Neural progenitor cell (in vitro differentiated cells): Measurements from ENCODE around the gene BCAS1. TPM values are rescaled to one million over a fixed set of nuclear protein-coding genes. Genes with fewer than 3 reads are reported as not detected.

ENCODE experiments used
- DNase-seq: peaks from one replicate; pipeline ENCODE4 v3.0.0-alpha.2; 2016; ENCODE audit warnings: low spot score
- H2AFZ ChIP-seq: fragments of 200-600 bp; sonication (generic); replicated peaks from 2 replicates; pipeline ENCODE4 v1.6.1; 2016; ENCODE audit warnings: antibody characterized with exemption
- H3F3A ChIP-seq: fragments of 200-600 bp; sonication (generic); 2 replicates; pipeline ENCODE4 v1.6.1; 2016; ENCODE audit warnings: antibody characterized with exemption, low read depth
- H3K27ac ChIP-seq: fragments of 200-600 bp; sonication (generic); 2 replicates; pipeline ENCODE4 v1.5.1; 2016; ENCODE audit warnings: mild to moderate bottlenecking
- H3K27me3 ChIP-seq: fragments of 200-600 bp; sonication (generic); 2 replicates; pipeline ENCODE4 v1.6.1; 2016; ENCODE audit warnings: mild to moderate bottlenecking, moderate library complexity
- H3K36me3 ChIP-seq: fragments of 200-600 bp; sonication (generic); 2 replicates; pipeline ENCODE4 v1.5.1; 2016
- H3K4me1 ChIP-seq: fragments of 200-600 bp; sonication (generic); 2 replicates; pipeline ENCODE4 v1.6.1; 2016; ENCODE audit warnings: mixed run types
- H3K4me2 ChIP-seq: fragments of 200-600 bp; sonication (generic); 2 replicates; pipeline ENCODE4 v1.6.1; 2016
- H3K4me3 ChIP-seq: fragments of 200-600 bp; sonication (generic); 2 replicates; pipeline ENCODE4 v1.5.1; 2016
- H3K79me2 ChIP-seq: fragments of 200-600 bp; sonication (generic); 2 replicates; pipeline ENCODE4 v1.6.1; 2016; ENCODE audit warnings: low read depth
- H3K9ac ChIP-seq: fragments of 200-600 bp; sonication (generic); 2 replicates; pipeline ENCODE4 v1.6.1; 2016
- H3K9me3 ChIP-seq: fragments of 200-600 bp; sonication (generic); 2 replicates; pipeline ENCODE4 v1.5.1; 2016; ENCODE audit warnings: low read depth
- H4K20me1 ChIP-seq: fragments of 200-600 bp; sonication (generic); 2 replicates; pipeline ENCODE4 v1.6.1; 2016; ENCODE audit warnings: low read depth
- H3K27ac Mint-ChIP-seq: 3 replicates; pipeline ENCODE4 v1.8.0; 2021; ENCODE audit warnings: mixed read lengths
- H3K27me3 Mint-ChIP-seq: 2 replicates; pipeline ENCODE4 v1.8.0; 2022; ENCODE audit warnings: low read depth, mild to moderate bottlenecking, inconsistent platforms, moderate library complexity, mixed read lengths; ENCODE audit not compliant: insufficient read depth
- H3K36me3 Mint-ChIP-seq: 3 replicates; pipeline ENCODE4 v1.8.0; 2021; ENCODE audit warnings: mixed read lengths
- H3K4me1 Mint-ChIP-seq: 3 replicates; pipeline ENCODE4 v1.8.0; 2021; ENCODE audit warnings: mixed read lengths
- H3K4me3 Mint-ChIP-seq: 3 replicates; pipeline ENCODE4 v1.8.0; 2021; ENCODE audit warnings: mild to moderate bottlenecking, moderate library complexity, mixed read lengths
- H3K9me3 Mint-ChIP-seq: 3 replicates; pipeline ENCODE4 v1.8.0; 2020; ENCODE audit warnings: mixed read lengths
- EZH2 ChIP-seq: fragments of 200-600 bp; sonication (generic); IDR thresholded peaks from 2 replicates; pipeline ENCODE4 v1.6.1; 2017; ENCODE audit warnings: antibody characterized with exemption, mild to moderate bottlenecking, moderate library complexity
- EZH2phosphoT487 ChIP-seq: fragments of 200-600 bp; sonication (generic); IDR thresholded peaks from 2 replicates; pipeline ENCODE4 v1.6.1; 2017; ENCODE audit warnings: antibody characterized with exemption
- total RNA-seq: library from RNA; depleted of rRNA; stranded (reverse); fragments of >200 nt; gene quantifications from 2 replicates; pipeline ENCODE4 v1.2.3, GENCODE V29; 2015; ENCODE audit warnings: low replicate concordance
- TF ChIP-seq, protein P1 (sequence below): fragments of 200-600 bp; sonication (generic); IDR thresholded peaks from 2 replicates; pipeline ENCODE4 v1.5.1; 2017; ENCODE audit warnings: antibody characterized with exemption, mild to moderate bottlenecking

BCAS1 gene
- total RNA-seq, 1 donor from 2014 or later: not detected

DNA sequence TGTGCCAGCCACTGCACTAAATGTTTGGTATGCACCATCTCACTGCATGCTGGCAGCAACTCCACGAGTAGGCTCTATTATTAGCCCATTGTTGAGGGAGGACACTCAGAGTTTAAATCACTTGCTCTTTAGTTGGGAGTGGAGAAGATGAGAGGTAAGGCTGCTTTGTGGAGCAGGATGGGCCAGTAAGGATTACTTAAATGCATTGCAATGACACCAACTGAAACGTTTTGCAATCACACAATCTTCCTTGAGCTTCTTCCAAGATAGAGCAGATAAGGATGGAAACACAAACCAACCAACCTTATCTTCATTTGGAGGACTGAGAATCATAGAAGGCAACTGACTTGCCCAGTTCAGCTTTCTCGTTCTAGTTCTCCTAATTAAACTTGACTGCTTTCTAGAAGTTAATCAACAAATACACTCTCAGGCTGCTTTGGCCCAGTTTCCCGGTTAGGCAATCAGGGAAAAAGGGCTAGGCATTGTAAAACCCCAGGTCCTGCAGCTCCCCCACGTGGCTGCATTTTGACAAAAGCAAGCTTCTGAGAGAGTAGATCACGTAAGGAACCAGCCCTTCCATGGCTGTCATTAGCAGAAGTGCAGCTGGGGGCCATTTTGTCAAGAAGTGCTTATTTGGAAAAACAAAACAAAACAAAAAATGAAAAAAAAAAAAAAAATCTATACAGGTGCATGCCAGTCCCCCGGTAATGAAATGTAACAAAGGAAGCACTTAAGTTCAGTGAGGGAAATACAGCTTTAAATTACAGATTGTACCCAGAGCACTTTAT, 130.6 kb downstream of the BCAS1 start:
- H3K4me3 ChIP-seq: peak overlapping the region; percentile 35
- H3K36me3 ChIP-seq: no peaks in the 10 kb centered on the region
- H3K9ac ChIP-seq: no peak overlapping the region
- H3K27ac ChIP-seq: no peak overlapping the region
- no peaks in the 10 kb centered on the region for H3K79me2 ChIP-seq
- H4K20me1 ChIP-seq: no peaks in the 10 kb centered on the region
- Mint-ChIP-seq H3K36me3 (no peaks in the 10 kb centered on the region), H3K27me3 (no peaks in the 10 kb centered on the region), H3K4me3 (peak overlapping the region; percentile 83), H3K27ac (peak overlapping the region; percentile 88), H3K4me1 (peaks cover 47% of the 10 kb centered on the region), H3K9me3 (no peaks in the 10 kb centered on the region)
- no peaks in the 10 kb centered on the region for H3K27me3 ChIP-seq
- peaks cover 33% of the 10 kb centered on the region for H3F3A ChIP-seq
- H3K4me2 ChIP-seq: peak overlapping the region; percentile 76
- peak; percentile 93 for DNase-seq
- TF ChIP-seq EZH2phosphoT487: no peak
- TF ChIP-seq EZH2: no peak
- TF ChIP-seq, protein P1, sequence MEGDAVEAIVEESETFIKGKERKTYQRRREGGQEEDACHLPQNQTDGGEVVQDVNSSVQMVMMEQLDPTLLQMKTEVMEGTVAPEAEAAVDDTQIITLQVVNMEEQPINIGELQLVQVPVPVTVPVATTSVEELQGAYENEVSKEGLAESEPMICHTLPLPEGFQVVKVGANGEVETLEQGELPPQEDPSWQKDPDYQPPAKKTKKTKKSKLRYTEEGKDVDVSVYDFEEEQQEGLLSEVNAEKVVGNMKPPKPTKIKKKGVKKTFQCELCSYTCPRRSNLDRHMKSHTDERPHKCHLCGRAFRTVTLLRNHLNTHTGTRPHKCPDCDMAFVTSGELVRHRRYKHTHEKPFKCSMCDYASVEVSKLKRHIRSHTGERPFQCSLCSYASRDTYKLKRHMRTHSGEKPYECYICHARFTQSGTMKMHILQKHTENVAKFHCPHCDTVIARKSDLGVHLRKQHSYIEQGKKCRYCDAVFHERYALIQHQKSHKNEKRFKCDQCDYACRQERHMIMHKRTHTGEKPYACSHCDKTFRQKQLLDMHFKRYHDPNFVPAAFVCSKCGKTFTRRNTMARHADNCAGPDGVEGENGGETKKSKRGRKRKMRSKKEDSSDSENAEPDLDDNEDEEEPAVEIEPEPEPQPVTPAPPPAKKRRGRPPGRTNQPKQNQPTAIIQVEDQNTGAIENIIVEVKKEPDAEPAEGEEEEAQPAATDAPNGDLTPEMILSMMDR: peak; percentile 89
- peaks cover 47% of the 10 kb centered on the region for H3K4me1 ChIP-seq
- H3K9me3 ChIP-seq: no peaks in the 10 kb centered on the region
- H2AFZ ChIP-seq: peak overlapping the region; percentile 64

DNA sequence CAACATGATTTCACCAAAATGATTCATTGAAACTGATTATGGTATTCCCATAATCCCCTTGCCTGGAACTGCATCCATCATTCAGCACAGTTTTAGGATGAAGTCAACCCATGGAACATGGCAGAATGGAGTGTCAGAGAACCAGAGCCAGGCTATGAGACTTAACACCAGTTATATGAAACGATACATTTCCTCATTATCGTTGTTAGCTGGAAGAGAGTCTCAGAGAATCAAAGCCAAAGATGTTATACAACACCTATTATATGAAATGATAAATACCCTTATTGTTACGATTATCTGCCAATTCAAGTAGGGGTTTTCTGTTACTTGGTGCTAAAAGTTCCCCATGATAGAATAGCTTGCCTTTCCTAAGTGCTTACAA, 131.2 kb downstream of the BCAS1 start:
- H3K4me3 Mint-ChIP-seq: peak overlapping the region; percentile 10
- no peak overlapping the region for H3K27ac ChIP-seq
- no peaks in the 10 kb centered on the region for H4K20me1 ChIP-seq
- H3K4me1 ChIP-seq: peaks cover 51% of the 10 kb centered on the region
- no peak overlapping the region for H3K4me2 ChIP-seq
- no peak overlapping the region for H2AFZ ChIP-seq
- H3K27me3 ChIP-seq: no peaks in the 10 kb centered on the region
- DNase-seq: no peak
- H3K27me3 Mint-ChIP-seq: no peaks in the 10 kb centered on the region
- H3K27ac Mint-ChIP-seq: peak overlapping the region; percentile 74
- H3K4me3 ChIP-seq: no peak overlapping the region
- H3K9me3 Mint-ChIP-seq: no peaks in the 10 kb centered on the region
- peaks cover 53% of the 10 kb centered on the region for H3K4me1 Mint-ChIP-seq
- TF ChIP-seq EZH2phosphoT487: no peak
- TF ChIP-seq EZH2: no peak
- TF ChIP-seq, protein P1: no peak
- peaks cover 35% of the 10 kb centered on the region for H3F3A ChIP-seq
- no peaks in the 10 kb centered on the region for H3K36me3 Mint-ChIP-seq
- no peaks in the 10 kb centered on the region for H3K79me2 ChIP-seq
- no peaks in the 10 kb centered on the region for H3K36me3 ChIP-seq
- no peaks in the 10 kb centered on the region for H3K9me3 ChIP-seq
- no peak overlapping the region for H3K9ac ChIP-seq

DNA sequence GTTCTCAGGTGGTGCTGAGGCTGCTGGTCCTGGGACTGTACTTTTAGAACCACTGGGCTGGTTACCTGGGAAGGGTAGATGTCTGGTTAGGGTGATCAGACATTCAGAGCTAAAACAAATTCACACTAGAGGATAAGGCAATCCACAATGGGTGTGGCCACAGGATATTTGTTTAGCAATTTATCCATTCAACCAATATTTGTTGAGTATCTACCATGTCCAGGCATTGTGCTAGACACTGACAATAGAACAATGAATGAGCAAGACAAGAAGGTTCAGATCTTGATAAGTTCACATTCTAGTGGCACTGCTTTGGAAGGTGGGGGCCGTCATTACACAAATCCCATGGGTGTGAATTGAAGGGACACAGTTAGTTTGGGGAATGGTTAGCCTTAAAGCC, 131.7 kb downstream of the BCAS1 start:
- no peak overlapping the region for H3K27ac Mint-ChIP-seq
- Histone ChIP-seq H2AFZ (no peak overlapping the region), H4K20me1 (no peaks in the 10 kb centered on the region), H3K4me2 (no peak overlapping the region), H3K4me3 (no peak overlapping the region), H3K9me3 (no peaks in the 10 kb centered on the region), H3F3A (peaks cover 35% of the 10 kb centered on the region), H3K27ac (no peak overlapping the region), H3K36me3 (no peaks in the 10 kb centered on the region), H3K4me1 (peaks cover 51% of the 10 kb centered on the region), H3K27me3 (no peaks in the 10 kb centered on the region), H3K9ac (no peak overlapping the region), H3K79me2 (no peaks in the 10 kb centered on the region)
- no peak for DNase-seq
- H3K4me1 Mint-ChIP-seq: peaks cover 56% of the 10 kb centered on the region
- H3K36me3 Mint-ChIP-seq: no peaks in the 10 kb centered on the region
- no peaks in the 10 kb centered on the region for H3K9me3 Mint-ChIP-seq
- TF ChIP-seq EZH2phosphoT487 (no peak), EZH2 (no peak)
- TF ChIP-seq, protein P1: no peak
- H3K4me3 Mint-ChIP-seq: no peak overlapping the region
- no peaks in the 10 kb centered on the region for H3K27me3 Mint-ChIP-seq
